ENCODE measurements around the gene CERS5. TPM values are rescaled to one million over a fixed set of nuclear protein-coding genes. Genes with fewer than 3 reads are reported as not detected.

CERS5 gene
- total and polyA plus RNA-seq, 10 of the 15 experiments (the other 5 are each of a cell fraction or from before 2014, with no cell fraction given), result 6.8 to 50.1 (median 31.8) TPM

GRCh38 chr12:50089730-50090129, 77.4 kb downstream of the CERS5 start:
- no peak overlapping the region for H3K9ac ChIP-seq (ENCODE audit: control insufficient read depth, insufficient read depth, low read length)
- ChIA-PET CTCF (interaction anchor here (0.7 to 9.0 kb wide), 20 partner anchors 11 to 227 kb away, joined by 3 to 250 read pairs (median 4); partner anchors contain the start of genes CERS5 and COX14), POLR2A (interaction anchor here (0.6 kb wide), 1 partner anchor 82 kb away, joined by 3 read pairs; no protein-coding TSS in a partner anchor), RAD21 (ENCODE audit: unreplicated experiment) (interaction anchor here (1.0 to 5.6 kb wide), 5 partner anchors 14 to 86 kb away, joined by 3 to 47 read pairs (median 8); partner anchors contain the start of genes CERS5 and COX14), SMC1A (ENCODE audit: uncharacterized antibody, unreplicated experiment) (interaction anchor here (0.6 to 3.9 kb wide), 10 partner anchors 13 to 86 kb away, joined by 3 to 27 read pairs (median 4); partner anchors contain the start of gene COX14)
- H3K4me1 ChIP-seq (ENCODE audit: control insufficient read depth, insufficient read depth, low read length), result no peaks in the 10 kb centered on the region
- TF ChIP-seq EZH2 (IDR thresholded peaks at IDR 0.05; ENCODE audit: borderline replicate concordance, control insufficient read depth, low read depth, low read length) (no peak), CBX3 (IDR thresholded peaks at IDR 0.05; ENCODE audit: borderline replicate concordance, low read depth) (no peak), NFIC (IDR thresholded peaks at IDR 0.05; ENCODE audit: low read depth, low read length) (no peak), MTA2 (IDR thresholded peaks at IDR 0.05; ENCODE audit: low read depth) (no peak), FOXK2 (IDR thresholded peaks at IDR 0.05) (no peak), ATF3 (IDR thresholded peaks at IDR 0.05; ENCODE audit: borderline replicate concordance, extremely low read depth, low read depth, low read length) (no peak)
- no peak overlapping the region for H3K27ac ChIP-seq (ENCODE audit: control insufficient read depth, insufficient read depth)
- in situ Hi-C loops (cut with MboI), result loop anchor here (5.0 kb wide), 1 partner anchor 83 kb away; no protein-coding TSS in a partner anchor
- FAIRE-seq (no peak), DNase-seq (ENCODE audit: low read depth, low spot score) (no peak), ATAC-seq (no peak)
- no peak overlapping the region for H3K4me2 ChIP-seq (ENCODE audit: control insufficient read depth, insufficient read depth)
- no peaks in the 10 kb centered on the region for H3K9me3 ChIP-seq (replicated peaks; ENCODE audit: control insufficient read depth, insufficient read depth, low read length)
- peaks cover 3 to 24% of the 10 kb centered on the region in 2 experiments for H3K36me3 ChIP-seq (ENCODE audit: control insufficient read depth in 2 of 2, insufficient read depth in 2 of 2, low read length in 1 of 2)
- 0 out of 2 replicates have a peak, but pooled peaks cover 4% of the 10 kb centered on the region for H4K20me1 ChIP-seq (ENCODE audit: control insufficient read depth, insufficient read depth)
- no peak overlapping the region for H3K4me3 ChIP-seq
- H3K79me2 ChIP-seq (ENCODE audit: control insufficient read depth, insufficient read depth, low read length), result peaks cover 8% of the 10 kb centered on the region
- no TSS peak for BruUV-seq (replicated peaks)
- intact Hi-C loops (cut with micrococcal nuclease; ENCODE audit: unreplicated experiment), result no loop called here
- WGBS (ENCODE audit: insufficient coverage, insufficient replicate concordance, low lambda C conversion rate, missing lambda C conversion rate), result 98% methylated on average over 7 of the region's 7 CpGs
- no peaks in the 10 kb centered on the region for H3K27me3 ChIP-seq (replicated peaks in 1 of 2; ENCODE audit: control insufficient read depth in 2 of 2, insufficient read depth in 2 of 2, low read length in 1 of 2)
- no peak overlapping the region for H2AFZ ChIP-seq (ENCODE audit: control insufficient read depth, low read depth, low read length)
